ENCODE results near the gene GRHPR.

GRCh38 chr9:37386988-37387387 lies 35.5 kb upstream of the GRHPR start:
- TF ChIP-seq CTCF (IDR thresholded peaks at IDR 0.05) (no peak), EHMT2 (IDR thresholded peaks at IDR 0.05; ENCODE audit: low read depth) (no peak), RAD21 (conservative IDR thresholded peaks at IDR 0.05 in 1 of 2, IDR thresholded peaks at IDR 0.05 in 1 of 2) (no peak), ZFP36 (IDR thresholded peaks at IDR 0.05; ENCODE audit: borderline replicate concordance, partially characterized antibody) (no peak), NR3C1 (IDR thresholded peaks at IDR 0.05) (no peak), POLR2AphosphoS2 (conservative IDR thresholded peaks at IDR 0.05; ENCODE audit: low read length) (no peak), POLR2A (IDR thresholded peaks at IDR 0.05; ENCODE audit: low read length) (no peak), HOXB13 (CRISPR knock-in tag; IDR thresholded peaks at IDR 0.05; ENCODE audit: low read depth) (no peak), BHLHE40 (IDR thresholded peaks at IDR 0.05; ENCODE audit: low read depth, low read length) (no peak), MAFK (IDR thresholded peaks at IDR 0.05; ENCODE audit: partially characterized antibody) (no peak), EP300 (IDR thresholded peaks at IDR 0.05) (no peak)

Measured in A549 (cell line).